ENCODE data around the gene MRPL19.

DNA sequence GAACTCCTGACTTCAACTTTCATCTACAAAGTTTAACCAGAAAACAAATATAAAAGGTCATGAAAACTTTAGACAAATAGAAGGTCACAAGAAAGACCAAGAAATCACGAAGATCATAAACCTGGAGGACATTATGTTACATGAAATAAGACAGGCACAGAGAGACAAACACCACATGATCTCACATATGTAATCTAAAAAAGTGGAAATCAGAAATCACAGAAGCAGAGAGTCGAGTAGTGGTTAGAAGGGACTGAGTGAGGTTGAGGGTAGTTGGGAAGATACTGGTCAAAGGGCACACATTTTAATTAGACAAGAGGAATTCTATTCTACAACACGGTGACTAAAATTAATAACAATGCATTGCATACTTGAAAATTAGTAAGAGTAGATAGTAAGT, 62.7 kb downstream of the MRPL19 start:
- no peak for TF ChIP-seq EZH2phosphoT487 (IDR thresholded peaks at IDR 0.05; ENCODE audit: borderline replicate concordance, low read length)
- TF ChIP-seq, protein P1, sequence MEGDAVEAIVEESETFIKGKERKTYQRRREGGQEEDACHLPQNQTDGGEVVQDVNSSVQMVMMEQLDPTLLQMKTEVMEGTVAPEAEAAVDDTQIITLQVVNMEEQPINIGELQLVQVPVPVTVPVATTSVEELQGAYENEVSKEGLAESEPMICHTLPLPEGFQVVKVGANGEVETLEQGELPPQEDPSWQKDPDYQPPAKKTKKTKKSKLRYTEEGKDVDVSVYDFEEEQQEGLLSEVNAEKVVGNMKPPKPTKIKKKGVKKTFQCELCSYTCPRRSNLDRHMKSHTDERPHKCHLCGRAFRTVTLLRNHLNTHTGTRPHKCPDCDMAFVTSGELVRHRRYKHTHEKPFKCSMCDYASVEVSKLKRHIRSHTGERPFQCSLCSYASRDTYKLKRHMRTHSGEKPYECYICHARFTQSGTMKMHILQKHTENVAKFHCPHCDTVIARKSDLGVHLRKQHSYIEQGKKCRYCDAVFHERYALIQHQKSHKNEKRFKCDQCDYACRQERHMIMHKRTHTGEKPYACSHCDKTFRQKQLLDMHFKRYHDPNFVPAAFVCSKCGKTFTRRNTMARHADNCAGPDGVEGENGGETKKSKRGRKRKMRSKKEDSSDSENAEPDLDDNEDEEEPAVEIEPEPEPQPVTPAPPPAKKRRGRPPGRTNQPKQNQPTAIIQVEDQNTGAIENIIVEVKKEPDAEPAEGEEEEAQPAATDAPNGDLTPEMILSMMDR (IDR thresholded peaks at IDR 0.05; ENCODE audit: low read depth, low read length, poor library complexity, severe bottlenecking): no peak

Data from DOHH2 (cell line).